Neuronal stem cell (in vitro differentiated cells): Measurements from ENCODE around the gene SEC24D.

Source experiments
- DNase-seq: peaks from one replicate; pipeline ENCODE4 v3.0.0-alpha.2; 2013; ENCODE audit warnings: low spot score
- H2AFZ ChIP-seq: one replicate; pipeline ENCODE4 v1.6.1; 2013; ENCODE audit warnings: mild to moderate bottlenecking, low read length, inconsistent platforms
- H2AK5ac ChIP-seq: 2 replicates; pipeline ENCODE4 v1.6.1; 2013; ENCODE audit warnings: low read depth, mild to moderate bottlenecking, inconsistent platforms, low read length, moderate library complexity, mixed read lengths
- H2BK120ac ChIP-seq: 2 replicates; pipeline ENCODE4 v1.6.1; 2013; ENCODE audit warnings: low read depth, mild to moderate bottlenecking, inconsistent platforms, low read length, moderate library complexity, mixed read lengths
- H2BK12ac ChIP-seq: one replicate; pipeline ENCODE4 v1.6.1; 2013; ENCODE audit warnings: low read length, inconsistent platforms
- H2BK15ac ChIP-seq: 2 replicates; pipeline ENCODE4 v1.6.1; 2013; ENCODE audit warnings: mild to moderate bottlenecking, low read length, inconsistent platforms, mixed read lengths
- H2BK5ac ChIP-seq: one replicate; pipeline ENCODE4 v1.6.1; 2013; ENCODE audit warnings: inconsistent platforms, mild to moderate bottlenecking, low read length, moderate library complexity
- H3K14ac ChIP-seq: one replicate; pipeline ENCODE4 v1.6.1; 2013; ENCODE audit warnings: low read length, inconsistent platforms
- H3K18ac ChIP-seq: 2 replicates; pipeline ENCODE4 v1.6.1; 2013; ENCODE audit warnings: low read length, inconsistent platforms
- H3K23ac ChIP-seq: 2 replicates; pipeline ENCODE4 v1.6.1; 2013; ENCODE audit warnings: low read depth, mild to moderate bottlenecking, mixed read lengths, low read length, inconsistent platforms; ENCODE audit not compliant: poor library complexity
- H3K27ac ChIP-seq: replicated peaks from 3 replicates; pipeline ENCODE4 v1.5.1; 2013; ENCODE audit warnings: low read length, inconsistent platforms
- H3K27me3 ChIP-seq, 3 experiments: 2 replicates each; pipeline ENCODE4 v1.6.1; 2013; ENCODE audit warnings: low read length in 3 of 3, mild to moderate bottlenecking in 2 of 3, inconsistent platforms in 1 of 3, low read depth in 1 of 3, mixed read lengths in 1 of 3, moderate library complexity in 1 of 3; ENCODE audit not compliant: control insufficient read depth in 3 of 3, insufficient read depth in 3 of 3
- H3K36me3 ChIP-seq, 2 donors: replicated peaks in 1 of 2; 2 replicates each; pipeline ENCODE4 v1.6.1; 2013; ENCODE audit warnings: low read length in 2 of 2; ENCODE audit not compliant: control insufficient read depth in 2 of 2, insufficient read depth in 2 of 2
- H3K4ac ChIP-seq: 2 replicates; pipeline ENCODE4 v1.6.1; 2013; ENCODE audit warnings: inconsistent platforms, mild to moderate bottlenecking, low read length, moderate library complexity
- H3K4me1 ChIP-seq, 2 donors: 1 replicate in 1 of 2; 2 replicates in 1 of 2; pipeline ENCODE4 v1.6.1; 2013; ENCODE audit warnings: low read length in 2 of 2, low read depth in 1 of 2; ENCODE audit not compliant: control insufficient read depth in 2 of 2, insufficient read depth in 1 of 2
- H3K4me2 ChIP-seq: one replicate; pipeline ENCODE4 v1.6.1; 2013; ENCODE audit warnings: mild to moderate bottlenecking, low read length, inconsistent platforms; ENCODE audit not compliant: insufficient read depth, poor library complexity, severe bottlenecking
- H3K4me3 ChIP-seq, 2 donors: 2 replicates each; pipeline ENCODE4 v1.5.1; 2013; ENCODE audit warnings: low read length in 2 of 2, mild to moderate bottlenecking in 2 of 2, inconsistent platforms in 1 of 2, moderate library complexity in 1 of 2
- H3K79me1 ChIP-seq: one replicate; pipeline ENCODE4 v1.6.1; 2013; ENCODE audit warnings: low read depth, mild to moderate bottlenecking, inconsistent platforms, low read length, moderate library complexity
- H3K9ac ChIP-seq: one replicate; pipeline ENCODE4 v1.6.1; 2013; ENCODE audit warnings: mild to moderate bottlenecking, low read depth, low read length, inconsistent platforms; ENCODE audit not compliant: poor library complexity
- H3K9me3 ChIP-seq, 2 donors: replicated peaks in 1 of 2; 2 replicates each; pipeline versions ENCODE3 to v1.6.1; 2013; ENCODE audit warnings: low read length in 2 of 2, mild to moderate bottlenecking in 2 of 2, inconsistent platforms in 1 of 2, low read depth in 1 of 2, mixed read lengths in 1 of 2, moderate library complexity in 1 of 2; ENCODE audit not compliant: control insufficient read depth in 2 of 2, insufficient read depth in 1 of 2
- H4K8ac ChIP-seq: one replicate; pipeline ENCODE4 v1.6.1; 2013; ENCODE audit warnings: low read depth, mild to moderate bottlenecking, inconsistent platforms, low read length, moderate library complexity
- H4K91ac ChIP-seq: one replicate; pipeline ENCODE4 v1.6.1; 2013; ENCODE audit warnings: low read length, low read depth, mild to moderate bottlenecking, inconsistent platforms; ENCODE audit not compliant: poor library complexity
- WGBS, 2 donors: extraction: QIAGEN DNeasy Blood & Tissue Kit; methylation state at CpG; one replicate each; pipeline ENCODE4 v1.1.7; 2013; ENCODE audit warnings: missing lambda C conversion rate in 2 of 2, mixed read lengths in 1 of 2; ENCODE audit not compliant: insufficient read length in 2 of 2, insufficient replicate concordance in 1 of 2; ENCODE audit errors: extremely low coverage in 2 of 2; 5-methylcytosine and 5-hydroxymethylcytosine counted together

The SEC24D gene

DNA sequence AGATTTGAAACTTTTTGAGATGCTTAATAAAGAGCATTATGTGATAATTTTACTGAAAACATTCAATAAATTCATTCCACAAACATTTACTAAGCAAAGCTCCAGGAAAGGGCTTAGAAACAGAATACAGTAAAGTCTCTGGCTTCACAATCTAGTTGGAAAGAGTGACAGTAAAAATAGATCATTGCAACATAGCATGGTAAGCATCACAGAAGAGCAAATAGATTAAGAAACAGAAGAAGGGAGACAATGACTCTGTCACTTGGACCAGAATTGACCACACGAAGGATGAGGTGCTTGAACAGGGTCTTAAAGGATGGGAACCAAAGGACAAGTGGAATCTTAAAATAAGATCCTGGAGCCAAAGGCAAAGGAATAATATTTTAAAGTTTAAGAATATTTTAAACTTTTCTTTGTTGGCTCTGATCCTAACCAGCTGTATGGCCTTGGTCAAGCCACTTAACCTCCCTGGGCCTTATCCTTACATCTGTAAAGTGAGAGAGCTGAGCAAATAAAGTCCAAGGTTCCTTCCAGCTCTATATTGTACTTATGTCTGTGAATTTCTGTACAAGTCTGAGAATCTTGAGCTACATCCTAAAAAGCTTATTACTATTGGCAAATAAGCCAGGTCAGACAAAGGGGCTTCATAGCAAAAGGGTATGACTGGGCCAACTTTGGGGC, 33.9 kb downstream of the SEC24D start:
- Histone ChIP-seq H3K4me2 (no peak overlapping the region), H3K36me3 (peaks cover 10 to 20% of the 10 kb centered on the region in 2 donors), H3K4me3 (no peak overlapping the region), H3K27me3 (no peaks in the 10 kb centered on the region), H3K27ac (no peak overlapping the region), H3K9me3 (no peaks in the 10 kb centered on the region), H2AFZ (no peak overlapping the region), H3K9ac (no peak overlapping the region), H3K4me1 (no peaks in the 10 kb centered on the region), H3K23ac (no peak overlapping the region), H2BK5ac (no peak overlapping the region), H3K18ac (no peak overlapping the region), H4K8ac (no peak overlapping the region), H2BK120ac (no peak overlapping the region), H3K79me1 (no peaks in the 10 kb centered on the region), H3K4ac (no peak overlapping the region), H2BK12ac (no peak overlapping the region), H2AK5ac (no peak overlapping the region), H2BK15ac (no peak overlapping the region), H4K91ac (no peak overlapping the region), H3K14ac (no peak overlapping the region)
- WGBS, 2 donors, result no CpG with 5 or more reads among the region's 1 CpG
- DNase-seq, result no peak

DNA sequence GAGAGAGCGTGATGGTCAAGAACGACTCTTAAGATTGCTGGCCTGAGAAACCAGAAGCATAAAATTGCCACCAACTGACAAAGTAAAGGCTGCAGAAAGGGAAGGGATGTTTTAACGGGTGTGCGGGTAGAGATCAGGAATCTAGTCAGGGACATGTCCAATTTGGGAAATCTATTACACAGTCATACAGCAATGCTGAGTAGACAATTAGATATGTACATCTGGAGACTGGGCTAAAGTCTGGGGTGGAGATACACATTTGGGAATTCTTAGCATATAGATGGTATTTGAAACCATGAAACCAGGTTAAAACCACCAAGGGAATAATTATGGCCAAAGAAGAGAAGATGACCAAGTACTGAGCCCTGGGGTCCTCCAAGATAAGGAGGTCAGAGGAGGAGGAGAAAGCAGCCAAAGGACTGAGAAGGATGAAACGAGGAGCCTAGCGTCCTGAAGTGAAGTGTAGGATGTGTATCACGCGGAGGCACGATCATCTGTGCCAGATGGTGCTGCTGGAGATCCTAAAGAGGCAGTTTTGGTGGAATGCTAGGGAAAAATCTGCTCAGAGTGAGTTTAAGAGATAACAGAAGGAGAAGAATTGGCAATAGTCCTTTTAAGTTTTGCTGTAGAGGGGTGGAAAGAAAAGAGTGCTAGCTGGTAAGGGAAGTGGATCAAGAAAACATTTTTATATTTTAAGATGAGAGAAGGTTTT, 36.5 kb downstream of the SEC24D start:
- H2AFZ ChIP-seq, result no peak overlapping the region
- no peak for DNase-seq
- H3K4ac ChIP-seq, result no peak overlapping the region
- H3K27ac ChIP-seq, result no peak overlapping the region
- no peaks in the 10 kb centered on the region for H3K27me3 ChIP-seq
- H3K4me3 ChIP-seq, result no peak overlapping the region
- no peak overlapping the region for H2BK15ac ChIP-seq
- H2BK12ac ChIP-seq, result no peak overlapping the region
- no peak overlapping the region for H3K4me2 ChIP-seq
- no peak overlapping the region for H4K8ac ChIP-seq
- H3K4me1 ChIP-seq, result no peaks in the 10 kb centered on the region
- H3K14ac ChIP-seq, result no peak overlapping the region
- peaks cover 10 to 28% of the 10 kb centered on the region in 2 donors for H3K36me3 ChIP-seq
- H3K9me3 ChIP-seq, result no peaks in the 10 kb centered on the region
- H3K79me1 ChIP-seq, result no peaks in the 10 kb centered on the region
- H3K9ac ChIP-seq, result no peak overlapping the region
- H4K91ac ChIP-seq, result no peak overlapping the region
- WGBS, 2 donors, result 100% methylated on average over 1 of the region's 9 CpGs; no CpG with 5 or more reads in 1 of the 2 donors
- H2BK120ac ChIP-seq, result no peak overlapping the region
- H3K23ac ChIP-seq, result no peak overlapping the region
- H3K18ac ChIP-seq, result no peak overlapping the region
- H2BK5ac ChIP-seq, result no peak overlapping the region
- H2AK5ac ChIP-seq, result no peak overlapping the region

DNA sequence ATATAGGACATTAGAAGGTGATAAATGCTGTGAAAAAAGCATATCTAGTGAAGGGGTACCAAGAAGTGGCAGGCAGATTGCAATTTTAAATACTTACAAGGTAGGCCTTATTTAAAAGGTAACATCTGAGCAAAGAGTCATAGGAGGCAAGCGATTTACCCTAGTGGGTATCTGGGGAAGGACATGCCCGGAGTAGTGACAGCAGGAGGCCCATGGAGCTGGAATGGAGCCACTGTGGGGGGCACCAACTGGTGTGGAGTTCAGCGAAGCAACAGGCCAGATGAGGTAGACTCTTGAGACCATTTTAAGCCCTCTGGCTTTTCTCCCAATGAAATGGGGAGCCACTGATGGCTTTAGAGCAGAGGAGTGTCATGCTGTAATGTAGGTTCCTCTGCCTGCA, 37.3 kb downstream of the SEC24D start:
- Histone ChIP-seq H3K79me1 (no peaks in the 10 kb centered on the region), H3K36me3 (peaks cover 10 to 28% of the 10 kb centered on the region in 2 donors), H3K4ac (no peak overlapping the region), H3K27me3 (no peaks in the 10 kb centered on the region), H3K4me2 (no peak overlapping the region), H3K4me3 (no peak overlapping the region), H3K9me3 (no peaks in the 10 kb centered on the region), H2BK15ac (no peak overlapping the region), H2AFZ (no peak overlapping the region), H4K91ac (no peak overlapping the region), H3K18ac (no peak overlapping the region), H3K9ac (no peak overlapping the region), H2BK12ac (no peak overlapping the region), H3K14ac (no peak overlapping the region), H3K4me1 (no peaks in the 10 kb centered on the region), H2BK120ac (no peak overlapping the region), H2AK5ac (no peak overlapping the region), H3K27ac (no peak overlapping the region), H3K23ac (no peak overlapping the region), H2BK5ac (no peak overlapping the region), H4K8ac (no peak overlapping the region)
- no peak for DNase-seq
- WGBS, 2 donors, result no CpG with 5 or more reads among the region's 3 CpGs

DNA sequence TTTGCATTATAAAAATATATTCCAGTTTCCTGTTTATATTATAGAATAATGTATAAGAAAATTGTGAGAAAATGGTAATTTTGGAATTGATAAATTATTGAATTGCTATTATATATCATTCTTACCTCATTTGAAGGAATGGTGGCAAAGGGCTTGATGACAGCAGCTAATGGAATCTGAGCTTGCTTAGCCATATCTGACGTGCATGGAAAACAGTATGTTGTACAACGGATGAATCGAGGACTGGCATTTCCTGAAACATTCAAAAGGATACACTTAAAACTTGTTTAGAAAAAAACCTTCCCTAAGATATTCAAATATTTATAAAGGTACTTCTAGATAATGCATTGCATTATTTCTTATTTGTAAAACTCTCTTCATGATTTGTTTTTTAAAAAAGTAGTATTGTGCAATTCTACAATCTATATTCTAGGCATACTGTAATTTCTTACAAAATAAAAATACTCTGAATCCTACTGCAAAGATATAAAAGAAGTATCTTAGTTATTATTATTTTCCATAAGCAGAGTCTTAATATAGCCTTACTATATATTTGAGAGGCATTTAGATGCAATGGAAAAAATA, 38.3 kb downstream of the SEC24D start:
- Histone ChIP-seq H3K36me3 (peaks cover 9 to 28% of the 10 kb centered on the region in 2 donors), H3K9ac (no peak overlapping the region), H3K4me3 (no peak overlapping the region), H3K9me3 (no peaks in the 10 kb centered on the region), H4K91ac (no peak overlapping the region), H2BK5ac (no peak overlapping the region), H2AK5ac (no peak overlapping the region), H4K8ac (no peak overlapping the region), H3K27ac (no peak overlapping the region), H2BK12ac (no peak overlapping the region), H3K18ac (no peak overlapping the region), H3K4me1 (no peaks in the 10 kb centered on the region), H2BK120ac (no peak overlapping the region), H2AFZ (no peak overlapping the region), H2BK15ac (no peak overlapping the region), H3K23ac (no peak overlapping the region), H3K14ac (no peak overlapping the region), H3K27me3 (no peaks in the 10 kb centered on the region), H3K4ac (no peak overlapping the region), H3K4me2 (no peak overlapping the region), H3K79me1 (no peaks in the 10 kb centered on the region)
- DNase-seq, result no peak
- no CpG with 5 or more reads among the region's 3 CpGs for WGBS, 2 donors
